ENCODE results near the gene MYBPC2. TPM values are rescaled to one million over a fixed set of nuclear protein-coding genes. Genes with fewer than 3 reads are reported as not detected.

The MYBPC2 gene
- total and polyA plus RNA-seq, 2 of the 4 experiments (the other 2 are of a cell fraction): not detected

GRCh38 chr19:50475736-50476223, 43.1 kb downstream of the MYBPC2 start:
- Histone ChIP-seq H4K8ac (ENCODE audit: low read depth in 2 of 2, low read length in 2 of 2) (peak overlapping the region; percentile 17 to 81; a peak in 3 of 4 replicates), H3K14ac (replicated peaks; ENCODE audit: low read depth, low read length) (no peak overlapping the region), H2BK120ac (ENCODE audit: low read depth, low read length) (no peak overlapping the region), H2BK20ac (ENCODE audit: low read depth, low read length) (no peak overlapping the region), H3K4ac (ENCODE audit: low read depth, low read length) (peak overlapping the region; percentile 11; the same call in 1 of the 2 replicates), H4K20me1 (ENCODE audit: insufficient read depth, low read length) (peaks cover 12% of the 10 kb centered on the region), H3K79me1 (ENCODE audit: low read depth in 1 of 2, low read length in 2 of 2) (peaks cover 16 to 27% of the 10 kb centered on the region in 2 experiments), H3K9me1 (ENCODE audit: insufficient read depth, low read length) (peaks cover 5% of the 10 kb centered on the region; the same call in 1 of the 2 replicates), H3K4me2 (ENCODE audit: low read depth, low read length) (no peak overlapping the region), H2AK9ac (replicated peaks; ENCODE audit: low read depth, low read length, poor library complexity) (peak overlapping the region; percentile 97), H3K27me3 (ENCODE audit: control insufficient read depth, insufficient read depth, low read length) (no peaks in the 10 kb centered on the region), H3K27ac (ENCODE audit: insufficient read depth, low read length) (no peak overlapping the region), H3K18ac (ENCODE audit: low read depth, low read length) (no peak overlapping the region), H3K9ac (ENCODE audit: low read depth, low read length) (no peak overlapping the region), H3K4me3 (ENCODE audit: insufficient read depth, low read depth, low read length) (peak overlapping the region; percentile 4; the same call in 1 of the 2 replicates), H4K91ac (ENCODE audit: insufficient read depth, low read depth, low read length) (no peak overlapping the region), H3K36me3 (ENCODE audit: control insufficient read depth, insufficient read depth, low read length) (peaks cover 16% of the 10 kb centered on the region; the same call in 1 of the 2 replicates), H3K56ac (ENCODE audit: extremely low read depth, insufficient read depth, low read length) (no peak overlapping the region), H2BK5ac (ENCODE audit: low read depth, low read length, poor library complexity, severe bottlenecking) (no peak overlapping the region), H2AFZ (replicated peaks; ENCODE audit: low read length, poor library complexity) (peak overlapping the region; percentile 100), H3K4me1 (ENCODE audit: control insufficient read depth, insufficient read depth, low read length) (0 out of 2 replicates have a peak, but pooled peaks cover 2% of the 10 kb centered on the region), H3K23ac (ENCODE audit: low read depth, low read length) (no peak overlapping the region), H2BK15ac (ENCODE audit: low read depth, low read length) (no peak overlapping the region), H4K5ac (ENCODE audit: low read depth, low read length) (peak overlapping the region; percentile 45), H3K9me3 (ENCODE audit: control insufficient read depth, insufficient read depth, low read length) (no peaks in the 10 kb centered on the region), H2AK5ac (ENCODE audit: low read depth, low read length) (no peak overlapping the region)
- in situ Hi-C loops (cut with MboI; ENCODE audit: low sequenced_read_pairs): no loop called here
- dilution Hi-C loops (cut with HindIII; ENCODE audit: low sequenced_read_pairs, unreplicated experiment): no loop called here
- TF ChIP-seq POLR2A (IDR thresholded peaks at IDR 0.05; ENCODE audit: low read depth, low read length) (no peak), SMC3 (IDR thresholded peaks at IDR 0.05; ENCODE audit: low read depth, low read length) (no peak), MAZ (IDR thresholded peaks at IDR 0.05; ENCODE audit: borderline replicate concordance, low read depth, low read length) (no peak), FOS (IDR thresholded peaks at IDR 0.05; ENCODE audit: low read depth, low read length) (no peak), RAD21 (IDR thresholded peaks at IDR 0.05; ENCODE audit: low read length) (no peak), CEBPB (IDR thresholded peaks at IDR 0.05; ENCODE audit: low read depth, low read length) (no peak), RCOR1 (IDR thresholded peaks at IDR 0.05; ENCODE audit: insufficient replicate concordance, low read length) (no peak), MXI1 (IDR thresholded peaks at IDR 0.05; ENCODE audit: borderline replicate concordance, low read depth, low read length) (no peak), BHLHE40 (IDR thresholded peaks at IDR 0.05; ENCODE audit: low read depth, low read length) (no peak), RFX5 (IDR thresholded peaks at IDR 0.05; ENCODE audit: low read depth, low read length) (no peak), MAFK (IDR thresholded peaks at IDR 0.05; ENCODE audit: low read depth, low read length) (no peak)
- ATAC-seq (ENCODE audit: low read depth): no peak
- ChIA-PET CTCF (no interaction called here), POLR2A (ENCODE audit: unreplicated experiment) (no interaction called here)
- 73% methylated on average over 17 of the region's 29 CpGs; no CpG with 5 or more reads in 1 of the 2 experiments for WGBS, 2 experiments (ENCODE audit: extremely low coverage in 2 of 2, insufficient read length in 1 of 2)
- no peak for DNase-seq
- no TSS peak for BruUV-seq (replicated peaks)
- intact Hi-C loops (cut with micrococcal nuclease): loop anchor here (2.0 to 5.0 kb wide), 2 partner anchors 35 to 108 kb away; partner anchors contain the start of genes JOSD2 and NAPSA
